OCI-LY1 (cell line): ENCODE measurements around the gene SLCO4A1.

ENCODE experiments used
- EZH2 ChIP-seq: fragments of 200-600 bp; sonication (generic), shearing (Covaris generic); IDR thresholded peaks from 2 replicates; pipeline ENCODE4 v1.8.0; 2017; ENCODE audit warnings: borderline replicate concordance, mixed run types, mild to moderate bottlenecking, antibody characterized with exemption, low read length, moderate library complexity, mixed read lengths
- TF ChIP-seq, protein P1 (sequence below): fragments of 200-600 bp; sonication (generic), shearing (Covaris generic); IDR thresholded peaks from 2 replicates; pipeline ENCODE4 v1.5.1; 2017; ENCODE audit warnings: mild to moderate bottlenecking, antibody characterized with exemption, low read length, moderate library complexity, mixed read lengths

DNA sequence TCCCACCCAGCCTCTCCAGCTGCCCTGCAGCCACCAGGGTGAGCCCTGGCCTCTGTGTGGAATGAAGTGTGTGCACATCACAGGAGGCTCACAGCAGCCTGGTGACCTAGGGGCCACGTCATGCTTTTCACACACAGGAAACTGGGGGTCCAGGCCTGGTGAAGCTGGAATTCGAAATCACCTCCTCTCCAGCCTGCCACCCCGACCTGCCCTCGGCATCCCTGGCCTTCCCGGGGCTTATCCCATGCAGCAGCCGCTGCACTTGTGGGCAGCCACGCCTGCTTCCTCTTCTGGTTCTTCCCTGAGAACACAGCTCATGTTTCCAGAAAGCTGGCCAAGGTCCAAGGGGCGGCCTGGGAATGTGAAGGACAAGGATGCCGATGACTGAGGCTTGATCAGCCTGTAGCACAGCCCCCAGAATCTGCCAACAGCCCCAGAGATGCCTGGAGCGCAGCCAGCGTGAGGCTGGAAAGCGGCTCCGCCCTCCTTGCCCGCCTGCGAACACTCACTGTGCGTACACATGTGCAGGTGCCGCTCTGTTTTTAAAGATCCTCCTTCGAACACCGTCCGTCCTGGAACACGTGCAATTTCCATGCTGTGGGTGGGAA lies 62.1 kb downstream of the SLCO4A1 start:
- TF ChIP-seq, protein P1, sequence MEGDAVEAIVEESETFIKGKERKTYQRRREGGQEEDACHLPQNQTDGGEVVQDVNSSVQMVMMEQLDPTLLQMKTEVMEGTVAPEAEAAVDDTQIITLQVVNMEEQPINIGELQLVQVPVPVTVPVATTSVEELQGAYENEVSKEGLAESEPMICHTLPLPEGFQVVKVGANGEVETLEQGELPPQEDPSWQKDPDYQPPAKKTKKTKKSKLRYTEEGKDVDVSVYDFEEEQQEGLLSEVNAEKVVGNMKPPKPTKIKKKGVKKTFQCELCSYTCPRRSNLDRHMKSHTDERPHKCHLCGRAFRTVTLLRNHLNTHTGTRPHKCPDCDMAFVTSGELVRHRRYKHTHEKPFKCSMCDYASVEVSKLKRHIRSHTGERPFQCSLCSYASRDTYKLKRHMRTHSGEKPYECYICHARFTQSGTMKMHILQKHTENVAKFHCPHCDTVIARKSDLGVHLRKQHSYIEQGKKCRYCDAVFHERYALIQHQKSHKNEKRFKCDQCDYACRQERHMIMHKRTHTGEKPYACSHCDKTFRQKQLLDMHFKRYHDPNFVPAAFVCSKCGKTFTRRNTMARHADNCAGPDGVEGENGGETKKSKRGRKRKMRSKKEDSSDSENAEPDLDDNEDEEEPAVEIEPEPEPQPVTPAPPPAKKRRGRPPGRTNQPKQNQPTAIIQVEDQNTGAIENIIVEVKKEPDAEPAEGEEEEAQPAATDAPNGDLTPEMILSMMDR, result no peak
- TF ChIP-seq EZH2, result no peak
